ENCODE results near the gene LAMA5.

LAMA5 gene

DNA sequence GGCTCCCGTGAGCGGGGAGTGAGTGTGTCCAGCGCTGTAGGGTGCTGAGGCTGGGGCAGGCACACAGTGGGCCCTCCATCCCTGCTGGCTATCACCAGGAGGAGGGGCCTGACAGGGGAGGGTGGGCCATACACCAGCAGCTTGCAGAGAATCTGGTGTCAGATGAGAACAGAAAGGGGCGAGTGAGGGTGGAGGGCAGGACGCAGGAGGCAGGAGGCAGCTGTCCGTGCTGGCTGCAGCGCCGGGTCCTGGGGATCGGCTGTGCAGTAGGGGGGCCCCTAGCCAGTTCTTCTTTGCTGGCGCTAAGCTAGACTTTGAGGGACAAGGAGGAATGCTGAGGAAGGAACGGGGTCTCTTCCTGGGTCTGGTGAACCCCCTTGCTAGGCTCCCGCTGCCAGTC, 41.5 kb upstream of the LAMA5 start:
- Histone ChIP-seq H4K5ac (ENCODE audit: low read length) (no peak overlapping the region), H4K8ac (ENCODE audit: low read depth, low read length) (no peak overlapping the region), H3K4me1 (ENCODE audit: control insufficient read depth, low read depth, low read length) (peaks cover 3% of the 10 kb centered on the region), H3K9ac (ENCODE audit: low read length) (no peak overlapping the region), H3K23ac (ENCODE audit: low read length) (no peak overlapping the region), H3K4ac (ENCODE audit: low read depth, low read length) (no peak overlapping the region), H3K36me3 (ENCODE audit: control insufficient read depth, insufficient read depth, low read length) (no peaks in the 10 kb centered on the region), H2AK5ac (ENCODE audit: low read length) (no peak overlapping the region), H3K4me3 (ENCODE audit: low read length) (no peak overlapping the region), H3K27ac (ENCODE audit: low read depth, low read length) (no peak overlapping the region), H2BK120ac (ENCODE audit: low read depth, low read length) (no peak overlapping the region), H2BK5ac (ENCODE audit: low read length) (no peak overlapping the region), H3K79me2 (ENCODE audit: control insufficient read depth, insufficient read depth, low read length) (no peaks in the 10 kb centered on the region), H3K4me2 (ENCODE audit: low read length) (no peak overlapping the region), H2BK15ac (replicated peaks; ENCODE audit: low read depth) (no peak overlapping the region), H3K79me1 (ENCODE audit: low read length) (peaks cover 2% of the 10 kb centered on the region), H3K27me3 (ENCODE audit: insufficient read depth, low read length, poor library complexity) (no peaks in the 10 kb centered on the region), H3K18ac (ENCODE audit: low read length) (no peak overlapping the region), H3K56ac (ENCODE audit: low read length) (no peak overlapping the region)
- DNase-seq = no peak
- WGBS (ENCODE audit: extremely low coverage, insufficient coverage, low lambda C conversion rate) = no CpG with 5 or more reads among the region's 12 CpGs

- H3K18ac ChIP-seq (ENCODE audit: low read length) = no peak overlapping the region
- no peak overlapping the region for H3K23ac ChIP-seq (ENCODE audit: low read length)
- no peak overlapping the region for H3K4me2 ChIP-seq (ENCODE audit: low read length)
- H2BK5ac ChIP-seq (ENCODE audit: low read length) = no peak overlapping the region
- H4K5ac ChIP-seq (ENCODE audit: low read length) = no peak overlapping the region
- peaks cover 3% of the 10 kb centered on the region for H3K4me1 ChIP-seq (ENCODE audit: control insufficient read depth, low read depth, low read length)
- H3K4ac ChIP-seq (ENCODE audit: low read depth, low read length) = no peak overlapping the region
- no peak overlapping the region for H2BK15ac ChIP-seq (replicated peaks; ENCODE audit: low read depth)
- H3K27me3 ChIP-seq (ENCODE audit: insufficient read depth, low read length, poor library complexity) = no peaks in the 10 kb centered on the region
- peaks cover 2% of the 10 kb centered on the region for H3K79me1 ChIP-seq (ENCODE audit: low read length)
- H4K8ac ChIP-seq (ENCODE audit: low read depth, low read length) = no peak overlapping the region
- no peak overlapping the region for H3K56ac ChIP-seq (ENCODE audit: low read length)
- H2AK5ac ChIP-seq (ENCODE audit: low read length) = no peak overlapping the region
- H3K79me2 ChIP-seq (ENCODE audit: control insufficient read depth, insufficient read depth, low read length) = no peaks in the 10 kb centered on the region
- H3K4me3 ChIP-seq (ENCODE audit: low read length) = no peak overlapping the region
- no peaks in the 10 kb centered on the region for H3K36me3 ChIP-seq (ENCODE audit: control insufficient read depth, insufficient read depth, low read length)
- no peak for DNase-seq
- H2BK120ac ChIP-seq (ENCODE audit: low read depth, low read length) = no peak overlapping the region
- H3K27ac ChIP-seq (ENCODE audit: low read depth, low read length) = no peak overlapping the region
- WGBS (ENCODE audit: extremely low coverage, insufficient coverage, low lambda C conversion rate) = no CpG with 5 or more reads among the region's 15 CpGs
- H3K9ac ChIP-seq (ENCODE audit: low read length) = no peak overlapping the region
These were observed 40.9 kb upstream of the LAMA5 start for GRCh38 chr20:62408055-62408454.

- peak within 1 kb of the TSS; percentile 21 for H3K18ac ChIP-seq (ENCODE audit: low read length)
- DNase-seq = peak; percentile 95
- H2BK5ac ChIP-seq (ENCODE audit: low read length) = no peak within 1 kb of the TSS
- peak within 1 kb of the TSS; percentile 67 for H3K4me2 ChIP-seq (ENCODE audit: low read length)
- peak within 1 kb of the TSS; percentile 6 for H3K23ac ChIP-seq (ENCODE audit: low read length)
- no peak within 1 kb of the TSS for H3K4ac ChIP-seq (ENCODE audit: low read depth, low read length)
- H3K4me1 ChIP-seq (ENCODE audit: control insufficient read depth, low read depth, low read length) = peaks cover 3% of the 10 kb centered on the region
- H3K27me3 ChIP-seq (ENCODE audit: insufficient read depth, low read length, poor library complexity) = no peaks in the 10 kb centered on the region
- WGBS (ENCODE audit: extremely low coverage, insufficient coverage, low lambda C conversion rate) = no CpG with 5 or more reads among the region's 73 CpGs
- no peak within 1 kb of the TSS for H3K27ac ChIP-seq (ENCODE audit: low read depth, low read length)
- H3K36me3 ChIP-seq (ENCODE audit: control insufficient read depth, insufficient read depth, low read length) = no peaks in the 10 kb centered on the region
- no peaks in the 10 kb centered on the region for H3K79me2 ChIP-seq (ENCODE audit: control insufficient read depth, insufficient read depth, low read length)
- H3K79me1 ChIP-seq (ENCODE audit: low read length) = peaks cover 2% of the 10 kb centered on the region
- no peak within 1 kb of the TSS for H4K8ac ChIP-seq (ENCODE audit: low read depth, low read length)
- no peak within 1 kb of the TSS for H2BK15ac ChIP-seq (replicated peaks; ENCODE audit: low read depth)
- no peak within 1 kb of the TSS for H4K5ac ChIP-seq (ENCODE audit: low read length)
- H2AK5ac ChIP-seq (ENCODE audit: low read length) = no peak within 1 kb of the TSS
- peak within 1 kb of the TSS; percentile 83 for H3K56ac ChIP-seq (ENCODE audit: low read length)
- peak within 1 kb of the TSS; percentile 28 for H3K4me3 ChIP-seq (ENCODE audit: low read length)
- no peak within 1 kb of the TSS for H2BK120ac ChIP-seq (ENCODE audit: low read depth, low read length)
- peak within 1 kb of the TSS; percentile 74 for H3K9ac ChIP-seq (ENCODE audit: low read length)
These were observed 40.3 kb upstream of the LAMA5 start, which contains the start of gene CABLES2 for GRCh38 chr20:62407221-62407992. TSS of gene CABLES2 (minus strand) at chr20:62407285. CDS start at chr20:62407276, 9 bp downstream.

GRCh38 chr20:62406635-62407176, 39.6 kb upstream of the LAMA5 start:
- Histone ChIP-seq H2BK120ac (ENCODE audit: low read depth, low read length) (no peak overlapping the region), H2BK5ac (ENCODE audit: low read length) (no peak overlapping the region), H3K4me1 (ENCODE audit: control insufficient read depth, low read depth, low read length) (peaks cover 3% of the 10 kb centered on the region), H3K9ac (ENCODE audit: low read length) (peak overlapping the region; percentile 74), H3K4ac (ENCODE audit: low read depth, low read length) (no peak overlapping the region), H3K27me3 (ENCODE audit: insufficient read depth, low read length, poor library complexity) (no peaks in the 10 kb centered on the region), H2BK15ac (replicated peaks; ENCODE audit: low read depth) (no peak overlapping the region), H3K27ac (ENCODE audit: low read depth, low read length) (no peak overlapping the region), H3K18ac (ENCODE audit: low read length) (peak overlapping the region; percentile 21), H3K4me3 (ENCODE audit: low read length) (peak overlapping the region; percentile 28), H3K23ac (ENCODE audit: low read length) (peak overlapping the region; percentile 6), H3K4me2 (ENCODE audit: low read length) (peak overlapping the region; percentile 45), H4K8ac (ENCODE audit: low read depth, low read length) (no peak overlapping the region), H3K56ac (ENCODE audit: low read length) (peak overlapping the region; percentile 83), H4K5ac (ENCODE audit: low read length) (no peak overlapping the region), H3K36me3 (ENCODE audit: control insufficient read depth, insufficient read depth, low read length) (no peaks in the 10 kb centered on the region), H3K79me1 (ENCODE audit: low read length) (peaks cover 2% of the 10 kb centered on the region), H3K79me2 (ENCODE audit: control insufficient read depth, insufficient read depth, low read length) (no peaks in the 10 kb centered on the region), H2AK5ac (ENCODE audit: low read length) (no peak overlapping the region)
- no peak for DNase-seq
- WGBS (ENCODE audit: extremely low coverage, insufficient coverage, low lambda C conversion rate) = no CpG with 5 or more reads among the region's 42 CpGs

DNA sequence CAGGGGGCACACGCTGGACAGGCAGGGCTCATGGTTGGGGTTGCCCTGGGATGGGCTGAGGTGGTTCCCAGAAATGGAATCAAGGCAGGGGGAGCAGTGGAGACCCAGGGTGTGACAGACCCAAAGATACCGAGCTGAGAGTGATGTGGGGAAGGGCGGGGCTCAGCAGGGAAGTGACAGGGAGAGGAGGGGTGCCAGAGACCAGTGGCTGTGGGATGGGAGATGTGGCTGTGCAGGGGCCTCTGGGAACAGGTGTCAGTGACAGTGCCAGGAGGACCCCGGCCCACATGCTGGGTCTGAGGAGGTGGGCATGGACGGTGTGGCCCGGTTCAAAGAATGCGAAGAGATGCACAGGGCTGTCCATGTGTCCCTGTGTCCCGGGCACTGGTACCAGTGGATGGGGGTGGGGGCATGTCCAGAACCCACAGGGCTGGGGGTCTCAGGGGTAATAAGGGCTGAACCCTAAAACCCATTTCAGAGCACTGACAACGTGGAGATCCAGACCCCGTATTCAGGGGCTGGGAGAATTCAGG, 38.9 kb upstream of the LAMA5 start:
- Histone ChIP-seq H3K4me1 (ENCODE audit: control insufficient read depth, low read depth, low read length) (peaks cover 3% of the 10 kb centered on the region), H3K79me2 (ENCODE audit: control insufficient read depth, insufficient read depth, low read length) (no peaks in the 10 kb centered on the region), H3K4ac (ENCODE audit: low read depth, low read length) (no peak overlapping the region), H3K79me1 (ENCODE audit: low read length) (peaks cover 2% of the 10 kb centered on the region), H4K8ac (ENCODE audit: low read depth, low read length) (no peak overlapping the region), H3K23ac (ENCODE audit: low read length) (no peak overlapping the region), H3K36me3 (ENCODE audit: control insufficient read depth, insufficient read depth, low read length) (no peaks in the 10 kb centered on the region), H2BK5ac (ENCODE audit: low read length) (no peak overlapping the region), H3K18ac (ENCODE audit: low read length) (no peak overlapping the region), H3K56ac (ENCODE audit: low read length) (no peak overlapping the region), H3K27me3 (ENCODE audit: insufficient read depth, low read length, poor library complexity) (no peaks in the 10 kb centered on the region), H2BK15ac (replicated peaks; ENCODE audit: low read depth) (no peak overlapping the region), H2BK120ac (ENCODE audit: low read depth, low read length) (no peak overlapping the region), H2AK5ac (ENCODE audit: low read length) (no peak overlapping the region), H4K5ac (ENCODE audit: low read length) (no peak overlapping the region), H3K4me2 (ENCODE audit: low read length) (no peak overlapping the region), H3K9ac (ENCODE audit: low read length) (peak overlapping the region; percentile 74), H3K4me3 (ENCODE audit: low read length) (no peak overlapping the region), H3K27ac (ENCODE audit: low read depth, low read length) (no peak overlapping the region)
- no CpG with 5 or more reads among the region's 10 CpGs for WGBS (ENCODE audit: extremely low coverage, insufficient coverage, low lambda C conversion rate)
- DNase-seq = no peak
